Hematopoietic multipotent progenitor cell (in vitro differentiated cells): ENCODE measurements around the gene LSMEM2. TPM values are rescaled to one million over a fixed set of nuclear protein-coding genes. Genes with fewer than 3 reads are reported as not detected.
"Not testable (repeated sequence)": the region's sequence is repeated elsewhere in the genome, so short reads cannot be mapped to it uniquely, and the experiment has no call there.

ENCODE experiments used
- DNase-seq, 3 donors: peaks; one replicate each; pipeline ENCODE4 v3.0.0-alpha.2; 2011 to 2015; ENCODE audit warnings: low read depth in 2 of 3, low spot score in 2 of 3
- total RNA-seq: library from RNA; depleted of rRNA; stranded (reverse); fragments of >200 nt; gene quantifications from one replicate; pipeline ENCODE4 v1.2.3, GENCODE V29; 2012

The LSMEM2 gene
- total RNA-seq, result not detected

DNA sequence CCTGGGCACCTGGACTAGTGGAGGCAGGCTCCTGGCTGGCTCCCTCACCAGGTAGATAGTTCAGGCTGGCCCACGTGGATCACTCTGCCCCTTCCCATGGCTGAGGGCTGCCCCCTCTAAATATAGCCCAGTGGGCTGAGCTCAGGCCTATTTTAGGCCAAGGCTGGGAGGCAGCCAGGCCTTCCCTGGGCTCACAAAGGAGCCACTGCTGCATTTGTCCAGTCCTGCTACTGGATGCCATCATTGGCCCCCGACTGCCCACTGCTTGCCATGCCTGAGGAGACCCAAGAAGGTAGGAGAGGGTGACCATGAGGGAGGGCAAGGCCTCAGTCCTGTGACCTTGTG lies at the start of gene LSMEM2:
Gene LSMEM2, plus strand, starts transcription at position 208 of the 345 bp plus-strand sequence. Its CDS starts 27 bp downstream, at position 235.
- DNase-seq, result no peak

DNA sequence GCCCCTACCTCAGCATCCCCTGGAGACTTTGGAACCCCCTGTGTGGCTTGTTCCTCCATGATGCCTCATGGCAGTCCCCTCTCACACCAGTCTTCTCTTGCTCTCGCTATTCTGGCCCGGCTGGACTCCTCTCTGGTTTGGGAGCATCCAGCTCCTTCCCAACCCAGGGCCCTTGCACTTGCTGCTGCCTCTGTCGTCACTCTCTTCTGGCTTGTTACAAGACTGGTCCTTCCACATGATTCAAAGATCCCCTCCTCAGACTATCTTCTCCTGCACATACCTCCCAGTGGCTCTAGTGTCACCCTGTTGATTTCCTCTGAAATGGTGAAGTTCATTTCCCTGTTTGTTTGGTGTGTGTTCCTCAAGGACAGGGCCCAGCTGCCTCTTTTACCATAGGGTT lies 49.4 kb upstream of the LSMEM2 start:
- DNase-seq, result no peak

- DNase-seq, result no peak
Measured at GRCh38 chr3:50230104-50230793, 48.6 kb upstream of the LSMEM2 start.

DNA sequence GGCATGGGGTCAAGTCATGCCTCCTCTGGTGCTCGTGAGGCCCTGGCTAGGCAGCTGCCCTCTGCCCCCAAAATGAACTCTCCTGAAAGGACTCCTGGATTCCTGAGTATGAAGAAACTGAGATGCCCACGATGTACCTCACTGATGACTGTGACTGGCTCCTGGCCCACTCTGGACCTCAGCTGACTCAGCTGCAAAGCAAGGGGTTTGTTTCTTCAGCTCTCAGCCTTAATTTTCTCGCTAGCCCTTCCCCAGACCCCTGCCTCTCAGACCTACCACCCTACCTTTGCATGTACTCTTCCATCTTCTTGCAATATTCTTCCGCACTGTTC lies 48.1 kb upstream of the LSMEM2 start:
- DNase-seq, result no peak

DNA sequence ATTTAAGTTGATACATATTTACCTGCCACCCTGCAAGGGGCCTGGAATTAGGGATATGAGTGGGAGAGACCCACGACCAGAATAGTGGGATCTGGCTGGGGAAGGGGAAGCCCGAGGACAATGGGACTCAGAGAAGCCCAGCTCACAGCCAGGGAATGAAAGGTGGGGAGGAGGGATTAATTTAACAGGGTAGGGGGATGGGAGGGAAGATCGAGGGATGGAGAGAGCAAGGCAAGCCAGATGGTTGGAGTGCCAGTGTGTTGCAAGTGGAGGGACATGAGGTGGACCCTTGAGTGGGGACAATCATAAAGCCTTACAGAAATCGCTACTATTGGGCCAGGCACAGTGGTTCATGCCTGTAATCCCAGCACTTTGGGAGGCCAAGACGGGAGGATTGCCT lies 47.3 kb upstream of the LSMEM2 start:
- DNase-seq, result no peak

- DNase-seq, result no peak
Measured at GRCh38 chr3:50232303-50232702, 46.6 kb upstream of the LSMEM2 start.

GRCh38 chr3:50233176-50233575 lies 45.7 kb upstream of the LSMEM2 start:
- DNase-seq, result no peak

GRCh38 chr3:50235716-50236483 lies 43.0 kb upstream of the LSMEM2 start, which contains the start of gene GNAI2:
TSS of gene GNAI2 (plus strand) at chr3:50236204. CDS start at chr3:50236336, 132 bp downstream.
- peak; percentile 90 to 99 (median 99) for DNase-seq

DNA sequence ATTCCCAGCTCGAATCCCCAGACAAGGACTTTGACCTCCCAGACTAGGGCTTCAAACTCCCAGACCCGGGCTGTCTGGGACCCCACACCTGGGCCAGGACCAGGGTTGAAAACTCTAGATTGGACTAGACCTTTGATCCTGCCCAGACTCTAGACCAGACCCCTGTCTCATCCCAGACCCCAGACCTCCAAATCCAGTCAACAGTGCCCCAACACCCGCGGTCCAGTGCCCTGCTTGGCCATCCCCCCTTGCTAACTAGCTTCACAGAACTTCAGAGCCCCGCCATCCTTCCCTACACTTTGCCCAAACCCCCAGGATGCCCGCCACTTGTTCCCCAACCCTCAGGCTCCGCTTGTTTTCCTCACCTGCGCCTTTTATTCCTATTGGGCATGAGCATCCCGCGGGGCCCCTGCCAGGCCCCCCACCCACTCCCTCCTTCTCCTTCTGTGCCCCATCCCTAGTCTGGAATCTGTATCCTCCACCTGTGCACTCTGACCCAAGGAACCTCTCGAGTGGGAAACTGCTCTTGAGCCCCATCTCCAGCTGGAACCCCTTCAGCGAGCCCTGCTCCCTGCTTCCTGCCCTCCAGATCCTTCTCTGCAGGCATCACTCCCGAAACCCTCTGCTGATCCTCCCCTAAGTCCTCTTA lies 42.3 kb upstream of the LSMEM2 start:
- DNase-seq, result no peak

- DNase-seq, result peak in 1 of 3 donors; percentile 37
Measured at GRCh38 chr3:50237133-50237651, 41.7 kb upstream of the LSMEM2 start.

DNA sequence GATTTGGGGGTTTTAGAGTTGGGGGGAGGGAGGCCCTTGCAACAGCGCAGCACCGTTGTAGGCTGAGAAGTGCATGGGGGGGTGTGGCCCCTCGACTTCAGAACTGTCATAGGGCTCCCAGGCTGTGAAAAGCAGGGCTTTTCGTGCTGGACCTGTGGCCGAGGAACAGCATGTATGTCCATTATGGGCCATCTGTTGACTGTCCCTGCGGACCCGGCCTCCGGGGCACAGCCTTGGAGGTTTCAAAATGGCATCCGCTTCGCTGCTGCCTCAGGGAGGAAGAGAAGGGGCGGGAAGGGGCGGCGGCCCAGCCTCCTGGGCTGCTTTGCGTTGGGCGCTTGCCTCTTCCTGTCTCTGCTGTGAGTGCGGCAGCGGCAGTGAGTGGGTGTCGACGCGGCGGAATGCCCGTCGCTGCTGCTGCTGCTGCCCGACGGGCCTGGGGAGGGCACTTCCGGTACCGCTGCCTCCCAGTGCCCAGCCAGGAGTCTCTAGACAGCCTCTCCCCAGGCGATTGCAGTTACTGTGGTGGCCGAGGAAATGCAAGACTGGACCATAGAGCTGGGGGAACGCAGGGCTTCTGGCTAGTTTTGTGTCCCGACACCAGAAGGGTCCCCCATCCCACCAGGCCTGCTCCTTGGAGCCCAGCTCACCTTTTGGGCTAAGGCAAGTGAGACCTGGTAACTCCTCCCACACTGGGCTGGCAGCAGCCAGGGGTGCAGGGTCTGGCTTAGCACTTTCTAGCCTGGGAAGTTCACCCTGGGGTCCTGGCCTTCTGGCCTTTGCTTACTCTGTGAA lies 40.9 kb upstream of the LSMEM2 start:
- peak; percentile 68 to 87 (median 82) for DNase-seq

- no peak for DNase-seq
Measured at GRCh38 chr3:50238549-50239026, 40.3 kb upstream of the LSMEM2 start.

DNA sequence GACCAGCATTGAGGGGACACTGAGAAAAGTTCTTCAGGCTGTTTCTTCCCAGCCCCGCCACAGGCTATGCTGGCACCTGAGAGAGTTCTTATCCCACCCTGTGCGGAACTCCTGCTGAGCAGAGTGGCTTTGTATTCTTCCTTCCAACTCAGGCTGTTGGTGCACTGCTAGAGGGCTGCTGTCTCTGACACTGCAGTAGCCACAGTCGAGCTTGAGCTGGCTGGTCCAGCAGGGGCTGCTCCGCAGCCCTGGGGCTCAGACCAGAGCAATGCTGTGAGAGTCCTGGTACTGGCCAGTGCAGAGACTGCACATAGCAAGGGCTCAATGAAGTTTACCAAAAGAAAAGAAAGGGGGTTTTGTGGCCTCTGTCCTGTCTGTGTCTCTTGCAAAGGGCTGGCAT lies 39.2 kb upstream of the LSMEM2 start:
- no peak for DNase-seq

- DNase-seq, result no peak
Measured at GRCh38 chr3:50241163-50241562, 37.7 kb upstream of the LSMEM2 start.

- no peak for DNase-seq
Measured at GRCh38 chr3:50241713-50242380, 37.0 kb upstream of the LSMEM2 start.

DNA sequence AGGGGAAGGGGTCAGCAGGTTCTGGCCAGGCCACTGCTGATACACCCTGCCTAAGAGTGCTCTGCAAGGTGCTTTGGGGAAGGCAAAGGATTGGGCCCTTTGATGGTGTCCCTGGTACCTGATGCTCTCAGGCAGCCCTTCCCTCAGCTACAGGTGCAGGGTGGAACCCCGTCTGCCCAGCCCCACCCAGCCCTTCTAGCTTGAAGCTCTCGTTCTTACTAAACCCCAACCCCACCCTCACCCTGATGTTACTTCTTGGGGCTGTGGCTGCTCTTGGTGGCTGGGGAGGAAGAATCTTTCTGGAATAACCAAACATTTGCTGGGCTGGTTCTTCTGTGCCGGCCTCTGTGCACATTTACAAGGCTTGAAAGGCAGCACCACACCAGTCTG lies 36.5 kb upstream of the LSMEM2 start:
- DNase-seq, result no peak

DNA sequence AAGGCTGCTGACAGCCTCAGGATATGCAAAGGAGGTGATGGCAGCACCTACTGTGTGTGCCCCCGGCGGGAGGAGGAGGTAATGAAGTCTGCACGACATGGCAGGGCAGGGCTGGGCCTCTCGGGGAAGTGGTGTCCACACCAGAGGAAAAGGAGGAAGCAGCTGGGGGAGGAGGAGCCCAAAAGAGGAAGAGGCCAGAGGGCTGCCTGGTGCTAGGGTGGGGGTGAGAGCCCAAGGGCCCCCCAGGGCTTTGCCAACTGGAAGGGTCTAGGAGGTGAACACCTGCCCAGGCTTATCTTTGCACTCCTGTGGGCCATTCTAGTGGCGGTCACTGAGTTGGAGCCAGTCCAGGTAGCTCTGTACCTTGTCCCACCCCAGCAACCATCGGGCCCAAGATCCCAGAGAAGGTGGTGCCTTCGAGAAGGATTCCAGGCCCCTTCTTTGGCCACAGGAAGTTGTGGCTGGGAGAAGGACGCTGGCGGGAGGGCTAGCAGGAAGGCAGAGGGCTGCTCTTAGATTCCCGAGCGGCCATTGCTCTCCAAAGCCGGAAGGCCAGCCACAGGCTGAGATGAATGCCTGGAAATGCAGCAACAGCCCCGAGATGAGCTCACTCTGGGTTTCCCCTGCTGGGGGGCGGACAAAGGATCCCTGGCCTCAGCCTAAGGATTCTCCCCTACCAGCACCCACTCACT lies 35.9 kb upstream of the LSMEM2 start:
- DNase-seq, result peak in 2 of 3 donors; percentile 90 to 97

- DNase-seq, result no peak
Measured at GRCh38 chr3:50243543-50243895, 35.4 kb upstream of the LSMEM2 start.

- not testable (repeated sequence) for DNase-seq
Measured at GRCh38 chr3:50244813-50245212, 34.1 kb upstream of the LSMEM2 start.
